SK-N-SH treated with all-trans-retinoic acid at 6 μM for 48 hours (cell line): ENCODE measurements around the gene PBRM1.

Experiments used
- ATAC-seq: fragments of 200-7000 bp; cut with Tn5 transposase; 3 replicates; pipeline ENCODE4 v1.9.1; 2020; ENCODE audit warnings: mild to moderate bottlenecking, moderate library complexity
- BACH2 ChIP-seq: fragments of 250-450 bp; sonication (Bioruptor Pico); IDR thresholded peaks from 2 replicates; pipeline ENCODE4 v1.9.0; 2021; ENCODE audit warnings: mild to moderate bottlenecking, borderline replicate concordance
- CSDC2 ChIP-seq: fragments of 250-450 bp; sonication (Bioruptor Pico); IDR thresholded peaks from 2 replicates; pipeline ENCODE4 v1.5.0; 2020; ENCODE audit warnings: mild to moderate bottlenecking, moderate library complexity
- CSRNP3 ChIP-seq: fragments of 250-450 bp; sonication (Bioruptor Pico); IDR thresholded peaks from 2 replicates; pipeline ENCODE4 v1.5.1; 2021; ENCODE audit warnings: mild to moderate bottlenecking, moderate library complexity
- ESRRG ChIP-seq: fragments of 250-450 bp; sonication (Bioruptor Pico); IDR thresholded peaks from 2 replicates; pipeline ENCODE4 v1.6.1; 2021; ENCODE audit warnings: mild to moderate bottlenecking
- GLIS3 ChIP-seq: fragments of 250-450 bp; sonication (Bioruptor Pico); IDR thresholded peaks from 2 replicates; pipeline ENCODE4 v1.5.0; 2020; ENCODE audit warnings: mild to moderate bottlenecking, moderate library complexity
- OSR1 ChIP-seq: fragments of 250-450 bp; sonication (Bioruptor Pico); IDR thresholded peaks from 2 replicates; pipeline ENCODE4 v1.8.0; 2022; ENCODE audit warnings: moderate library complexity, mild to moderate bottlenecking, inconsistent platforms
- POU6F1 ChIP-seq: fragments of 250-450 bp; sonication (Bioruptor Pico); IDR thresholded peaks from 2 replicates; pipeline ENCODE4 v1.8.0; 2021; ENCODE audit warnings: low read depth, mild to moderate bottlenecking, moderate library complexity, borderline replicate concordance
- PPARA ChIP-seq: fragments of 250-450 bp; sonication (Bioruptor Pico); IDR thresholded peaks from 2 replicates; pipeline ENCODE4 v1.5.0; 2020; ENCODE audit warnings: mild to moderate bottlenecking, borderline replicate concordance
- RARB ChIP-seq: fragments of 250-450 bp; sonication (Bioruptor Pico); IDR thresholded peaks from 2 replicates; pipeline ENCODE4 v1.8.0; 2021; ENCODE audit warnings: mild to moderate bottlenecking, moderate library complexity
- SNAI2 ChIP-seq: fragments of 250-450 bp; sonication (Bioruptor Pico); IDR thresholded peaks from 2 replicates; pipeline ENCODE4 v1.5.0; 2020; ENCODE audit warnings: mild to moderate bottlenecking, moderate library complexity
- TCF4 ChIP-seq: fragments of 250-450 bp; sonication (Bioruptor Pico); IDR thresholded peaks from 2 replicates; pipeline ENCODE4 v1.8.0; 2021; ENCODE audit warnings: mild to moderate bottlenecking, moderate library complexity, borderline replicate concordance
- TOX ChIP-seq: fragments of 250-450 bp; sonication (Bioruptor Pico); IDR thresholded peaks from 2 replicates; pipeline ENCODE4 v1.8.0; 2021; ENCODE audit warnings: mild to moderate bottlenecking, moderate library complexity, borderline replicate concordance
- ZC3H10 ChIP-seq: fragments of 250-450 bp; sonication (Bioruptor Pico); IDR thresholded peaks from 2 replicates; pipeline ENCODE4 v1.5.1; 2021; ENCODE audit warnings: mild to moderate bottlenecking, moderate library complexity
- ZFP3 ChIP-seq: fragments of 250-450 bp; sonication (Bioruptor Pico); IDR thresholded peaks from 2 replicates; pipeline ENCODE4 v1.5.0; 2020; ENCODE audit warnings: mild to moderate bottlenecking, moderate library complexity
- ZNF565 ChIP-seq: fragments of 450-650 bp; formaldehyde crosslinking; conservative IDR thresholded peaks from 2 replicates; pipeline ENCODE4 v1.5.0; 2020; ENCODE audit warnings: low read depth, mild to moderate bottlenecking, moderate library complexity
- ZNF70 ChIP-seq: fragments of 450-650 bp; formaldehyde crosslinking; IDR thresholded peaks from 2 replicates; pipeline ENCODE4 v1.5.0; 2020; ENCODE audit warnings: mild to moderate bottlenecking, moderate library complexity
- ZNF8 ChIP-seq: fragments of 450-650 bp; formaldehyde crosslinking; IDR thresholded peaks from 2 replicates; pipeline ENCODE4 v1.5.0; 2020; ENCODE audit warnings: mild to moderate bottlenecking, moderate library complexity
- TF ChIP-seq, protein P1 (sequence below): fragments of 250-450 bp; sonication (Bioruptor Pico); IDR thresholded peaks from 2 replicates; pipeline ENCODE4 v1.8.0; 2020; ENCODE audit warnings: mild to moderate bottlenecking, moderate library complexity, borderline replicate concordance
- TF ChIP-seq, protein P2 (sequence below): fragments of 250-450 bp; sonication (Bioruptor Pico); IDR thresholded peaks from 2 replicates; pipeline ENCODE4 v1.5.0; 2020; ENCODE audit warnings: mild to moderate bottlenecking, moderate library complexity

Gene PBRM1

DNA sequence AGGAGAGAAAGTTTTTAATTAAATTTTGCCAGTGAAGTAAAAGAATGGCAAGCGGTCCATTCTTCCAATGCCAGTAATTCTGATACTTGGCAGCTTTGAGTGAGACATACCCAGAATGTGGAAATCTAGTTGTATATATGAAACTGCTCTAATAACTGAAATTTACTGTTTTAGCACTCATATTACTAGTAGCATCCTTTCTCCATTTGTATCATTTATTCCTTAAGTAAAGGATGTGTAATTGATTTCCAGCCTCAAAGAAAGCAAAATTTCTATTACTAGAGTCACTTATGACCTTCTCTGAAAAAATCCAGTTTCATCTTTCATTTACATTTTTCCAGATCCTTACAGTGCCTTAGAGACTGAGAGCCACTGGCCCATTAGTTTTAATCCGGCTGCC, 65.1 kb downstream of the PBRM1 start:
- TF ChIP-seq ZNF70 (no peak), ESRRG (CRISPR knock-in tag) (no peak), ZC3H10 (CRISPR knock-in tag) (no peak), GLIS3 (CRISPR knock-in tag) (no peak), ZNF565 (CRISPR knock-in tag) (no peak), RARB (CRISPR knock-in tag) (no peak), TCF4 (CRISPR knock-in tag) (no peak), CSDC2 (no peak), CSRNP3 (no peak)
- no peak for ATAC-seq

- ATAC-seq, result no peak
- TF ChIP-seq CSDC2 (no peak), OSR1 (no peak), ESRRG (CRISPR knock-in tag) (no peak), ZNF565 (CRISPR knock-in tag) (no peak), POU6F1 (CRISPR knock-in tag) (no peak), BACH2 (no peak)
- TF ChIP-seq, protein P1, sequence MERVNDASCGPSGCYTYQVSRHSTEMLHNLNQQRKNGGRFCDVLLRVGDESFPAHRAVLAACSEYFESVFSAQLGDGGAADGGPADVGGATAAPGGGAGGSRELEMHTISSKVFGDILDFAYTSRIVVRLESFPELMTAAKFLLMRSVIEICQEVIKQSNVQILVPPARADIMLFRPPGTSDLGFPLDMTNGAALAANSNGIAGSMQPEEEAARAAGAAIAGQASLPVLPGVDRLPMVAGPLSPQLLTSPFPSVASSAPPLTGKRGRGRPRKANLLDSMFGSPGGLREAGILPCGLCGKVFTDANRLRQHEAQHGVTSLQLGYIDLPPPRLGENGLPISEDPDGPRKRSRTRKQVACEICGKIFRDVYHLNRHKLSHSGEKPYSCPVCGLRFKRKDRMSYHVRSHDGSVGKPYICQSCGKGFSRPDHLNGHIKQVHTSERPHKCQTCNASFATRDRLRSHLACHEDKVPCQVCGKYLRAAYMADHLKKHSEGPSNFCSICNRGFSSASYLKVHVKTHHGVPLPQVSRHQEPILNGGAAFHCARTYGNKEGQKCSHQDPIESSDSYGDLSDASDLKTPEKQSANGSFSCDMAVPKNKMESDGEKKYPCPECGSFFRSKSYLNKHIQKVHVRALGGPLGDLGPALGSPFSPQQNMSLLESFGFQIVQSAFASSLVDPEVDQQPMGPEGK (CRISPR knock-in tag), result no peak
- TF ChIP-seq, protein P2, sequence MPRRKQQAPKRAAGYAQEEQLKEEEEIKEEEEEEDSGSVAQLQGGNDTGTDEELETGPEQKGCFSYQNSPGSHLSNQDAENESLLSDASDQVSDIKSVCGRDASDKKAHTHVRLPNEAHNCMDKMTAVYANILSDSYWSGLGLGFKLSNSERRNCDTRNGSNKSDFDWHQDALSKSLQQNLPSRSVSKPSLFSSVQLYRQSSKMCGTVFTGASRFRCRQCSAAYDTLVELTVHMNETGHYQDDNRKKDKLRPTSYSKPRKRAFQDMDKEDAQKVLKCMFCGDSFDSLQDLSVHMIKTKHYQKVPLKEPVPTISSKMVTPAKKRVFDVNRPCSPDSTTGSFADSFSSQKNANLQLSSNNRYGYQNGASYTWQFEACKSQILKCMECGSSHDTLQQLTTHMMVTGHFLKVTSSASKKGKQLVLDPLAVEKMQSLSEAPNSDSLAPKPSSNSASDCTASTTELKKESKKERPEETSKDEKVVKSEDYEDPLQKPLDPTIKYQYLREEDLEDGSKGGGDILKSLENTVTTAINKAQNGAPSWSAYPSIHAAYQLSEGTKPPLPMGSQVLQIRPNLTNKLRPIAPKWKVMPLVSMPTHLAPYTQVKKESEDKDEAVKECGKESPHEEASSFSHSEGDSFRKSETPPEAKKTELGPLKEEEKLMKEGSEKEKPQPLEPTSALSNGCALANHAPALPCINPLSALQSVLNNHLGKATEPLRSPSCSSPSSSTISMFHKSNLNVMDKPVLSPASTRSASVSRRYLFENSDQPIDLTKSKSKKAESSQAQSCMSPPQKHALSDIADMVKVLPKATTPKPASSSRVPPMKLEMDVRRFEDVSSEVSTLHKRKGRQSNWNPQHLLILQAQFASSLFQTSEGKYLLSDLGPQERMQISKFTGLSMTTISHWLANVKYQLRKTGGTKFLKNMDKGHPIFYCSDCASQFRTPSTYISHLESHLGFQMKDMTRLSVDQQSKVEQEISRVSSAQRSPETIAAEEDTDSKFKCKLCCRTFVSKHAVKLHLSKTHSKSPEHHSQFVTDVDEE, result no peak
Observed at GRCh38 chr3:52615166-52615565, 70.5 kb downstream of the PBRM1 start.

DNA sequence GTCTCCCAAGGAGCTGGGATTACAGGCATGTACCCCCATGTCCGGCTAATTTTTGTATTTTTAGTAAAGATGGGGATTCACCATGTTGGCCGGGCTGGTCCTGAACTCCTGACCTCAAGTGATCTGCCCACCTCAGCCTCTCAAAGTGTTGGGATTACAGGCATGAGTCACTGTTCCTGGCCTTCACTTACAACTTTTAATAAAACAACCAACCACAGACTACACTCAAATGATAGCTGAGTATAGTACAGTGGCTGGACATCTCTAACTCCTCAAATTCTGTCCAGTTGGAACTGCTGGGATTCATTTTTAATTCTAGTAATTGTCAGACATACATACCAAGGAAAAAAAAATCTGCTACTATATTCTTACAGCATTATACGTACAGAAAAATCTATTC, 71.0 kb downstream of the PBRM1 start:
- TF ChIP-seq ZFP3 (CRISPR knock-in tag), result no peak
- no peak for TF ChIP-seq ZC3H10 (CRISPR knock-in tag)
- TF ChIP-seq ZNF565 (CRISPR knock-in tag), result no peak
- no peak for TF ChIP-seq PPARA
- TF ChIP-seq ZNF8 (CRISPR knock-in tag), result no peak
- TF ChIP-seq SNAI2 (CRISPR knock-in tag), result no peak
- no peak for TF ChIP-seq ZNF70
- TF ChIP-seq TCF4 (CRISPR knock-in tag), result no peak
- no peak for ATAC-seq

- TF ChIP-seq CSDC2 (no peak), TCF4 (CRISPR knock-in tag) (no peak), ESRRG (CRISPR knock-in tag) (no peak), GLIS3 (CRISPR knock-in tag) (no peak), TOX (no peak), CSRNP3 (no peak), ZNF70 (no peak)
Observed at GRCh38 chr3:52609316-52609815, 76.3 kb downstream of the PBRM1 start.

More at GRCh38 chr3:52609316-52609815, 76.3 kb downstream of the PBRM1 start:
- no peak for ATAC-seq
